HepG2 (cell line): ENCODE results near the gene DCD. TPM values are rescaled to one million over a fixed set of nuclear protein-coding genes. Genes with fewer than 3 reads are reported as not detected.

ENCODE experiments used
- ATAC-seq: fragments of 200-7000 bp; cut with Tn5 transposase; 3 replicates; pipeline ENCODE4 v1.9.1; 2020; ENCODE audit warnings: mild to moderate bottlenecking, moderate library complexity
- BruUV-seq: library from RNA; stranded (reverse); fragments of 400-500 nt; replicated peaks from 2 replicates; lab custom pipeline; 2021; lab: Mats Ljungman, UMichigan
- CTCF ChIA-PET: fragments of 300-600 bp; formaldehyde crosslinking; extraction: SDS; loops from one replicate; lab custom pipeline; 2021; ENCODE audit warnings: low total read pairs, inconsistent platforms, low intra/inter-chr PET ratio; lab: Yijun Ruan, JAX
- POLR2A ChIA-PET: fragments of 350-600 bp; sonication (Branson Sonifier 250); formaldehyde crosslinking; loops from one replicate; lab custom pipeline; 2020; ENCODE audit warnings: antibody characterized with exemption, inconsistent platforms; lab: Yijun Ruan, JAX
- DNase-seq: peaks from one replicate; pipeline ENCODE4 v3.0.0-alpha.2; 2015; ENCODE audit warnings: low spot score
- FAIRE-seq: peaks from 3 replicates; lab custom pipeline; 2011; peaks lifted over from hg19 to GRCh38; lab: Jason Lieb, UNC
- H2AFZ ChIP-seq: one replicate; pipeline ENCODE4 v1.6.1; 2011; ENCODE audit warnings: low read length, inconsistent platforms
- H3K27ac ChIP-seq: fragments of 300-600 bp; 3 replicates; pipeline ENCODE4 v1.8.0; 2011; ENCODE audit warnings: mixed run types, mild to moderate bottlenecking, mixed read lengths, low read length, inconsistent platforms; ENCODE audit not compliant: insufficient read depth; ENCODE audit errors: extremely low read length
- H3K27me3 ChIP-seq, 2 experiments: fragments of 200-600 bp in 1 of 2; 2 replicates in 1 of 2; 3 replicates in 1 of 2; pipeline versions ENCODE4 v1.6.0 to v1.8.0; 2011; ENCODE audit warnings: low read length in 2 of 2, mild to moderate bottlenecking in 2 of 2, moderate library complexity in 2 of 2, inconsistent platforms in 1 of 2; ENCODE audit not compliant: insufficient read depth in 2 of 2, control insufficient read depth in 1 of 2
- H3K36me3 ChIP-seq, 2 experiments: fragments of 200-600 bp in 1 of 2; replicated peaks in 1 of 2; 2 replicates in 1 of 2; 3 replicates in 1 of 2; pipeline versions ENCODE4 v1.5.1 to v1.8.0; 2011; ENCODE audit warnings: low read length in 2 of 2, inconsistent platforms in 1 of 2; ENCODE audit not compliant: insufficient read depth in 2 of 2, control insufficient read depth in 1 of 2
- H3K4me1 ChIP-seq: 2 replicates; pipeline ENCODE4 v1.5.1; 2012; ENCODE audit warnings: low read length, inconsistent platforms; ENCODE audit not compliant: insufficient read depth
- H3K4me2 ChIP-seq: 2 replicates; pipeline ENCODE4 v1.6.0; 2011; ENCODE audit warnings: low read depth, low read length, inconsistent platforms
- H3K4me3 ChIP-seq, 3 experiments: fragments of 200-600 bp in 1 of 3; sonication (generic), shearing (Covaris generic) in 1 of 3; replicated peaks in 1 of 3; 2 replicates each; pipeline ENCODE4 v1.5.1; 2011 to 2016; ENCODE audit warnings: low read length in 3 of 3, inconsistent platforms in 2 of 3, low read depth in 2 of 3, mild to moderate bottlenecking in 2 of 3, control low read depth in 1 of 3, mixed read lengths in 1 of 3; ENCODE audit not compliant: insufficient read depth in 1 of 3
- H3K79me2 ChIP-seq: one replicate; pipeline ENCODE4 v1.6.1; 2011; ENCODE audit warnings: low read length, inconsistent platforms; ENCODE audit not compliant: insufficient read depth
- H3K9ac ChIP-seq: 2 replicates; pipeline ENCODE4 v1.6.0; 2011; ENCODE audit warnings: mild to moderate bottlenecking, low read depth, low read length, inconsistent platforms; ENCODE audit not compliant: insufficient read depth
- H3K9me3 ChIP-seq: 2 replicates; pipeline ENCODE4 v1.5.1; 2012; ENCODE audit warnings: mild to moderate bottlenecking, low read length
- H4K20me1 ChIP-seq: 2 replicates; pipeline ENCODE4 v1.6.0; 2011; ENCODE audit warnings: inconsistent platforms, mild to moderate bottlenecking, low read length, moderate library complexity; ENCODE audit not compliant: insufficient read depth
- XRCC5 ChIP-seq: fragments of 200-400 bp; formaldehyde crosslinking; optimal IDR thresholded peaks from 2 replicates; pipeline ENCODE3; 2017; ENCODE audit warnings: mild to moderate bottlenecking, low read length
- ZC3H13 ChIP-seq: sonication (generic); formaldehyde crosslinking; IDR thresholded peaks from 2 replicates; pipeline ENCODE4 v1.8.1; 2023; ENCODE audit warnings: mild to moderate bottlenecking, missing genetic modification reagents, moderate library complexity
- ZMYM2 ChIP-seq: sonication (generic); formaldehyde crosslinking; IDR thresholded peaks from 2 replicates; pipeline ENCODE4 v1.8.0; 2022; ENCODE audit warnings: mild to moderate bottlenecking, missing genetic modification reagents
- ZNF121 ChIP-seq: sonication (generic); formaldehyde crosslinking; IDR thresholded peaks from 2 replicates; pipeline ENCODE4 v1.5.0; 2020; ENCODE audit warnings: mild to moderate bottlenecking, missing genetic modification reagents
- ZNF260 ChIP-seq: sonication (generic); formaldehyde crosslinking; IDR thresholded peaks from 2 replicates; pipeline ENCODE4 v1.4.0; 2020; ENCODE audit warnings: missing genetic modification reagents, low read depth, mild to moderate bottlenecking, borderline replicate concordance
- ZNF354B ChIP-seq: sonication (generic); formaldehyde crosslinking; IDR thresholded peaks from 2 replicates; pipeline ENCODE4 v1.8.0; 2022; ENCODE audit warnings: mild to moderate bottlenecking, missing genetic modification reagents
- WGBS: methylation state at CpG from one replicate; pipeline ENCODE4 v1.1.6; 2017; ENCODE audit warnings: low lambda C conversion rate; 5-methylcytosine and 5-hydroxymethylcytosine counted together
- in situ Hi-C: cut with HindIII; loops from 2 replicates; pipeline ENCODE4 v1.10.0; 2017; ENCODE audit warnings: low pct_unique_long_range_greater_than_20kb; ENCODE audit not compliant: extremely low pct_ligation_motif_present
- intact Hi-C: fragments of 100-400 bp; cut with micrococcal nuclease; formaldehyde crosslinking; loops from one replicate; pipeline ENCODE4 v1.10.0; 2022; ENCODE audit not compliant: unreplicated experiment
- polyA plus RNA-seq, 8 experiments: library from polyadenylated mRNA; depleted of rRNA in 3 of 8; stranded (reverse) in 7 of 8; unstranded in 1 of 8; fragments of >200 nt; fragmentation: Illumina TruSeq in 4 of 8; extraction: Trizol in 4 of 8; gene quantifications; 2 replicates each; pipeline versions ENCODE4 v1.2.1 to v1.2.3, GENCODE V29; 2011 to 2016; ENCODE audit warnings: low read depth in 4 of 8, missing spikeins in 1 of 8, mixed read lengths in 1 of 8; ENCODE audit not compliant: insufficient read depth in 1 of 8
- total RNA-seq, 5 experiments: library from RNA; depleted of rRNA; stranded (reverse); fragments of >200 nt; fragmentation: Illumina TruSeq; extraction: Trizol; gene quantifications; 2 replicates each; pipeline ENCODE4 v1.2.3, GENCODE V29; 2016; ENCODE audit warnings: low read depth in 1 of 5
- TF ChIP-seq, protein P1 (sequence below): sonication (generic); formaldehyde crosslinking; IDR thresholded peaks from 2 replicates; pipeline ENCODE4 v1.5.0; 2020; ENCODE audit warnings: mild to moderate bottlenecking, missing genetic modification reagents, moderate library complexity

The DCD gene
- total and polyA plus RNA-seq, 2 of the 13 experiments (the other 11 are each of a cell fraction or from before 2014, with no cell fraction given): not detected

DNA sequence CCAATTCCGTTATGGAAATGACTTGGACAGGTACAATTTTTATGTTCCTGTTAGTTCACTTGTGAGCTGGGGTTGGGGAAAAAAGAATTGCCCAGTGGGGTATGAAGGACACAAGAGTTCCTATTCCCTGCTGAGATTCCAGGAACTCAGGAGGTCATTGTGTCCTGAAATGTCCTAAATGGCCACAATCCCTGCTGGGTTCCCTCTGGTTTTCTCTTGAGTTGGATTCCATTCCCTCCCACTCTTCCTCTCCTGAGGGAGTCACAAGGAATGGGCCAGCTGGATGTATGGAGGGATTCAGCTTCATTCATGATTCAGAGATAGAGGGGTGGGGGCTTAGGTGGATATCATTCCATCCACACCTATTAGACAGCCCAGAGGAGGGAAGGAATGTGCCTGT is 34.5 kb upstream of the DCD start:
- no peak for FAIRE-seq
- no peaks in the 10 kb centered on the region for H3K9me3 ChIP-seq
- no peak for DNase-seq
- no peak for TF ChIP-seq ZC3H13 (CRISPR knock-in tag)
- TF ChIP-seq ZNF121 (CRISPR knock-in tag): no peak
- no peak for TF ChIP-seq ZNF260
- TF ChIP-seq XRCC5: no peak
- no peak for TF ChIP-seq ZNF354B (CRISPR knock-in tag)
- TF ChIP-seq, all 625 proteins: peak for 0
- no peaks in the 10 kb centered on the region for H3K4me1 ChIP-seq
- H3K36me3 ChIP-seq: no peaks in the 10 kb centered on the region
- no peak overlapping the region for H2AFZ ChIP-seq
- BruUV-seq: no TSS peak
- no peak overlapping the region for H3K9ac ChIP-seq
- in situ Hi-C loops (no loop called here), intact Hi-C loops (no loop called here)
- no peak for ATAC-seq
- ChIA-PET CTCF (no interaction called here), POLR2A (no interaction called here)
- H3K27me3 ChIP-seq: peaks cover 0 to 19% of the 10 kb centered on the region in 2 experiments; a peak in 2 of 5 replicates
- no peak overlapping the region for H3K4me2 ChIP-seq
- H3K4me3 ChIP-seq: no peak overlapping the region
- WGBS: 0% methylated on average over 1 of the region's 1 CpG
- H4K20me1 ChIP-seq: no peaks in the 10 kb centered on the region
- no peaks in the 10 kb centered on the region for H3K79me2 ChIP-seq
- no peak overlapping the region for H3K27ac ChIP-seq

- intact Hi-C loops: no loop called here
- Histone ChIP-seq H3K4me3 (no peak overlapping the region), H3K4me1 (no peaks in the 10 kb centered on the region), H3K4me2 (no peak overlapping the region), H3K9me3 (no peaks in the 10 kb centered on the region), H3K27ac (no peak overlapping the region), H4K20me1 (no peaks in the 10 kb centered on the region), H3K9ac (no peak overlapping the region), H3K36me3 (no peaks in the 10 kb centered on the region), H2AFZ (no peak overlapping the region), H3K79me2 (no peaks in the 10 kb centered on the region), H3K27me3 (peaks cover 0 to 19% of the 10 kb centered on the region in 2 experiments; a peak in 2 of 5 replicates)
- CTCF ChIA-PET: no interaction called here
- POLR2A ChIA-PET: no interaction called here
- in situ Hi-C loops: no loop called here
- no peak for TF ChIP-seq ZMYM2 (CRISPR knock-in tag)
- TF ChIP-seq, protein P1, sequence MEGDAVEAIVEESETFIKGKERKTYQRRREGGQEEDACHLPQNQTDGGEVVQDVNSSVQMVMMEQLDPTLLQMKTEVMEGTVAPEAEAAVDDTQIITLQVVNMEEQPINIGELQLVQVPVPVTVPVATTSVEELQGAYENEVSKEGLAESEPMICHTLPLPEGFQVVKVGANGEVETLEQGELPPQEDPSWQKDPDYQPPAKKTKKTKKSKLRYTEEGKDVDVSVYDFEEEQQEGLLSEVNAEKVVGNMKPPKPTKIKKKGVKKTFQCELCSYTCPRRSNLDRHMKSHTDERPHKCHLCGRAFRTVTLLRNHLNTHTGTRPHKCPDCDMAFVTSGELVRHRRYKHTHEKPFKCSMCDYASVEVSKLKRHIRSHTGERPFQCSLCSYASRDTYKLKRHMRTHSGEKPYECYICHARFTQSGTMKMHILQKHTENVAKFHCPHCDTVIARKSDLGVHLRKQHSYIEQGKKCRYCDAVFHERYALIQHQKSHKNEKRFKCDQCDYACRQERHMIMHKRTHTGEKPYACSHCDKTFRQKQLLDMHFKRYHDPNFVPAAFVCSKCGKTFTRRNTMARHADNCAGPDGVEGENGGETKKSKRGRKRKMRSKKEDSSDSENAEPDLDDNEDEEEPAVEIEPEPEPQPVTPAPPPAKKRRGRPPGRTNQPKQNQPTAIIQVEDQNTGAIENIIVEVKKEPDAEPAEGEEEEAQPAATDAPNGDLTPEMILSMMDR: peak; percentile 28
- 0% methylated on average over 3 of the region's 3 CpGs for WGBS
- FAIRE-seq (peak; percentile 34), ATAC-seq (peak; percentile 93), DNase-seq (peak; percentile 19)
- no TSS peak for BruUV-seq
Measured at GRCh38 chr12:54680374-54680773, 32.2 kb upstream of the DCD start.
